Activated CD8-positive, alpha-beta T cell treated with anti-CD3 and anti-CD28 coated beads for 36 hours (primary cell): ENCODE results near the gene HOXA10. TPM values are rescaled to one million over a fixed set of nuclear protein-coding genes. Genes with fewer than 3 reads are reported as not detected.

ENCODE experiments used
- ATAC-seq: fragments of 200-7000 bp; cut with Tn5 transposase; one replicate; pipeline ENCODE4 v1.10.0; 2021; ENCODE audit warnings: mild to moderate bottlenecking, moderate library complexity
- CTCF ChIA-PET: fragments of 350-600 bp; sonication (Branson Sonifier 250); formaldehyde crosslinking; loops from one replicate; lab custom pipeline; 2021; ENCODE audit warnings: antibody characterized with exemption; lab: Charles Lee
- POLR2A ChIA-PET: fragments of 350-600 bp; sonication (Branson Sonifier 250); formaldehyde crosslinking; loops from one replicate; lab custom pipeline; 2021; ENCODE audit warnings: antibody characterized with exemption; lab: Charles Lee
- DNase-seq: peaks from one replicate; pipeline ENCODE4 v3.0.0-alpha.2; 2020
- H3K27ac Mint-ChIP-seq: one replicate; pipeline ENCODE4 v1.8.0; 2021; ENCODE audit warnings: mild to moderate bottlenecking, mixed read lengths
- H3K27me3 Mint-ChIP-seq: one replicate; pipeline ENCODE4 v1.8.0; 2021; ENCODE audit warnings: mixed read lengths
- H3K36me3 Mint-ChIP-seq: one replicate; pipeline ENCODE4 v1.8.0; 2021; ENCODE audit warnings: low read depth, mixed read lengths
- H3K4me1 Mint-ChIP-seq: one replicate; pipeline ENCODE4 v1.8.0; 2021; ENCODE audit warnings: low read depth, mixed read lengths
- H3K4me3 Mint-ChIP-seq: one replicate; pipeline ENCODE4 v1.8.0; 2021; ENCODE audit warnings: mild to moderate bottlenecking, moderate library complexity, mixed read lengths
- H3K9me3 Mint-ChIP-seq: one replicate; pipeline ENCODE4 v1.8.0; 2021; ENCODE audit warnings: mixed read lengths
- CTCF ChIP-seq: fragments of 200-600 bp; IDR thresholded peaks from one replicate; pipeline ENCODE4 v1.8.0; 2022; ENCODE audit warnings: antibody characterized with exemption, mild to moderate bottlenecking
- intact Hi-C: fragments of 100-400 bp; cut with micrococcal nuclease; formaldehyde crosslinking; loops from one replicate; pipeline ENCODE4 v1.10.0; 2022
- total RNA-seq, 2 experiments: library from RNA; stranded (reverse); gene quantifications; one replicate each; pipeline ENCODE4 v1.2.3, GENCODE V29; 2021

Gene HOXA10
- total RNA-seq, 2 experiments from 2014 or later, result not detected

- DNase-seq (no peak), ATAC-seq (no peak)
- H3K4me1 Mint-ChIP-seq, result peaks cover 31% of the 10 kb centered on the region
- no peak for TF ChIP-seq CTCF
- no peaks in the 10 kb centered on the region for H3K36me3 Mint-ChIP-seq
- ChIA-PET CTCF (interaction anchor here (4.0 to 4.5 kb wide), 2 partner anchors 11 to 13 kb away, joined by 61 to 63 read pairs; partner anchors contain the start of genes HOXA10 and HOXA3), POLR2A (no interaction called here)
- peaks cover 80% of the 10 kb centered on the region for H3K27me3 Mint-ChIP-seq
- no peaks in the 10 kb centered on the region for H3K9me3 Mint-ChIP-seq
- H3K27ac Mint-ChIP-seq, result no peak overlapping the region
- intact Hi-C loops, result no loop called here
- no peak overlapping the region for H3K4me3 Mint-ChIP-seq
These were observed 10.1 kb downstream of the HOXA10 start for GRCh38 chr7:27164045-27164366.

GRCh38 chr7:27163288-27164044 lies 10.7 kb downstream of the HOXA10 start:
- POLR2A ChIA-PET, result interaction anchor here (0.6 kb wide), 1 partner anchor 37 kb away, joined by 3 read pairs; no protein-coding TSS in a partner anchor
- no peak for ATAC-seq
- Mint-ChIP-seq H3K27me3 (peaks cover 80% of the 10 kb centered on the region), H3K4me3 (no peak overlapping the region), H3K27ac (no peak overlapping the region), H3K4me1 (peaks cover 30% of the 10 kb centered on the region), H3K9me3 (no peaks in the 10 kb centered on the region), H3K36me3 (no peaks in the 10 kb centered on the region)
- DNase-seq, result no peak
- CTCF ChIA-PET, result interaction anchor here (0.6 to 4.5 kb wide), 4 partner anchors 12 to 1691 kb away, joined by 3 to 63 read pairs (median 34); partner anchors contain the start of genes HOXA10 and HOXA3
- intact Hi-C loops, result no loop called here
- no peak for TF ChIP-seq CTCF

- no peak overlapping the region for H3K27ac Mint-ChIP-seq
- peaks cover 29% of the 10 kb centered on the region for H3K4me1 Mint-ChIP-seq
- ChIA-PET POLR2A (interaction anchor here (0.6 to 0.8 kb wide), 2 partner anchors 15 to 36 kb away, joined by 3 read pairs; no protein-coding TSS in a partner anchor), CTCF (interaction anchor here (0.6 to 4.5 kb wide), 9 partner anchors 12 to 1692 kb away, joined by 3 to 63 read pairs (median 6); partner anchors contain the start of genes HOXA10 and HOXA3)
- no peak overlapping the region for H3K4me3 Mint-ChIP-seq
- ATAC-seq, result no peak
- no peak for DNase-seq
- H3K27me3 Mint-ChIP-seq, result peaks cover 80% of the 10 kb centered on the region
- H3K9me3 Mint-ChIP-seq, result no peaks in the 10 kb centered on the region
- H3K36me3 Mint-ChIP-seq, result no peaks in the 10 kb centered on the region
- intact Hi-C loops, result no loop called here
- no peak for TF ChIP-seq CTCF
These were observed 11.4 kb downstream of the HOXA10 start for GRCh38 chr7:27162561-27163287.

- no peak for TF ChIP-seq CTCF
- POLR2A ChIA-PET, result interaction anchor here (0.8 kb wide), 1 partner anchor 16 kb away, joined by 3 read pairs; no protein-coding TSS in a partner anchor
These were observed 12.2 kb downstream of the HOXA10 start for GRCh38 chr7:27161721-27162560.

More at GRCh38 chr7:27161721-27162560, 12.2 kb downstream of the HOXA10 start:
- no peaks in the 10 kb centered on the region for H3K9me3 Mint-ChIP-seq
- ATAC-seq, result no peak
- H3K4me3 Mint-ChIP-seq, result no peak overlapping the region
- H3K27me3 Mint-ChIP-seq, result peaks cover 80% of the 10 kb centered on the region
- peaks cover 25% of the 10 kb centered on the region for H3K4me1 Mint-ChIP-seq
- intact Hi-C loops, result loop anchor here (2.0 kb wide), 2 partner anchors 307 to 479 kb away; no protein-coding TSS in a partner anchor
- DNase-seq, result no peak
- CTCF ChIA-PET, result interaction anchor here (0.6 to 4.5 kb wide), 14 partner anchors 11 to 792 kb away, joined by 3 to 63 read pairs (median 6); partner anchors contain the start of genes HOXA10 and HOXA3
- H3K36me3 Mint-ChIP-seq, result no peaks in the 10 kb centered on the region
- H3K27ac Mint-ChIP-seq, result no peak overlapping the region
